HCT116 (cell line): Measurements from ENCODE around the gene TUBA4B. TPM values are rescaled to one million over a fixed set of nuclear protein-coding genes. Genes with fewer than 3 reads are reported as not detected.

Source experiments
- ATAC-seq: fragments of 200-7000 bp; cut with Tn5 transposase; 2 replicates; pipeline ENCODE4 v1.9.1; 2020; ENCODE audit warnings: mild to moderate bottlenecking, moderate library complexity
- BruUV-seq: library from RNA; stranded (reverse); fragments of 400-500 nt; replicated peaks from 2 replicates; lab custom pipeline; 2021; lab: Mats Ljungman, UMichigan
- CTCF ChIA-PET: fragments of 300-600 bp; sonication (Branson Sonifier 250); formaldehyde crosslinking; loops from one replicate; lab custom pipeline; 2021; ENCODE audit warnings: antibody characterized with exemption; lab: Charles Lee
- POLR2A ChIA-PET: fragments of 300-600, 350-600 bp; sonication (Branson Sonifier 250); formaldehyde crosslinking; loops from one replicate; lab custom pipeline; 2021; ENCODE audit warnings: antibody characterized with exemption; lab: Charles Lee
- RAD21 ChIA-PET, 2 experiments: fragments of 300-600 bp; sonication (Branson Sonifier 250); formaldehyde crosslinking; loops; one replicate each; lab custom pipeline; 2023; ENCODE audit warnings: low total read pairs in 2 of 2; ENCODE audit not compliant: uncharacterized antibody in 2 of 2, unreplicated experiment in 2 of 2, low non-redundant PET in 1 of 2; lab: Charles Lee
- DNase-seq: peaks from one replicate; pipeline ENCODE4 v3.0.0-alpha.2; 2010; ENCODE audit warnings: low read depth, low spot score
- H2AFZ ChIP-seq: fragments of 200-600 bp; shearing (Covaris generic), sonication (generic); 2 replicates; pipeline ENCODE4 v1.6.1; 2017; ENCODE audit warnings: low read depth, mixed run types, mixed read lengths, antibody characterized with exemption, low read length; ENCODE audit not compliant: poor library complexity, severe bottlenecking
- H3K27ac ChIP-seq: 2 replicates; pipeline ENCODE4 v1.5.1; 2012; ENCODE audit warnings: low read depth, low read length
- H3K27me3 ChIP-seq: fragments of 200-600 bp; sonication (generic); 2 replicates; pipeline ENCODE4 v1.6.1; 2016; ENCODE audit warnings: mixed run types, low read length, mixed read lengths; ENCODE audit not compliant: insufficient read depth
- H3K36me3 ChIP-seq, 2 experiments: fragments of 200-500 bp in 1 of 2; fragments of 200-600 bp in 1 of 2; sonication (Bioruptor generic) in 1 of 2; sonication (generic) in 1 of 2; 2 replicates each; pipeline versions ENCODE4 v1.5.1 to v1.6.1; 2014 to 2016; ENCODE audit warnings: low read length in 2 of 2, inconsistent platforms in 1 of 2, mixed read lengths in 1 of 2, mixed run types in 1 of 2; ENCODE audit not compliant: insufficient read depth in 2 of 2, control insufficient read depth in 1 of 2
- H3K4me1 ChIP-seq, 2 experiments: fragments of 200-600 bp in 1 of 2; sonication (generic) in 1 of 2; 2 replicates each; pipeline versions ENCODE4 v1.5.1 to v1.6.1; 2012 to 2017; ENCODE audit warnings: low read length in 2 of 2, inconsistent platforms in 1 of 2, mild to moderate bottlenecking in 1 of 2, mixed read lengths in 1 of 2, mixed run types in 1 of 2, moderate library complexity in 1 of 2; ENCODE audit not compliant: insufficient read depth in 2 of 2, control insufficient read depth in 1 of 2
- H3K4me2 ChIP-seq: fragments of 200-600 bp; sonication (generic); 2 replicates; pipeline ENCODE4 v1.6.1; 2017; ENCODE audit warnings: mixed run types, low read length, mixed read lengths
- H3K4me3 ChIP-seq, 2 experiments: fragments of 200-600 bp in 1 of 2; sonication (generic) in 1 of 2; replicated peaks in 1 of 2; 2 replicates each; pipeline ENCODE4 v1.5.1; 2011 to 2016; ENCODE audit warnings: low read length in 2 of 2, control low read depth in 1 of 2, low read depth in 1 of 2, mild to moderate bottlenecking in 1 of 2, mixed read lengths in 1 of 2, mixed run types in 1 of 2
- H3K79me2 ChIP-seq: fragments of 200-600 bp; sonication (generic); 2 replicates; pipeline ENCODE4 v1.6.1; 2017; ENCODE audit warnings: mild to moderate bottlenecking, mixed run types, low read length, moderate library complexity, mixed read lengths; ENCODE audit not compliant: insufficient read depth
- H3K9ac ChIP-seq: fragments of 200-600 bp; sonication (generic); 2 replicates; pipeline ENCODE4 v1.6.1; 2016; ENCODE audit warnings: low read length, mixed read lengths
- H3K9me2 ChIP-seq: fragments of 200-600 bp; sonication (generic), shearing (Covaris generic); 2 replicates; pipeline ENCODE4 v1.6.1; 2017; ENCODE audit warnings: mixed run types, mild to moderate bottlenecking, moderate library complexity; ENCODE audit not compliant: insufficient read depth
- H3K9me3 ChIP-seq, 2 experiments: fragments of 200-500 bp in 1 of 2; fragments of 200-600 bp in 1 of 2; sonication (Bioruptor generic) in 1 of 2; sonication (generic) in 1 of 2; 2 replicates each; pipeline ENCODE4 v1.6.1; 2014 to 2017; ENCODE audit warnings: low read length in 2 of 2, mixed read lengths in 2 of 2, inconsistent platforms in 1 of 2, low read depth in 1 of 2, mild to moderate bottlenecking in 1 of 2, mixed run types in 1 of 2, moderate library complexity in 1 of 2; ENCODE audit not compliant: control insufficient read depth in 1 of 2, insufficient read depth in 1 of 2
- H4K20me1 ChIP-seq: fragments of 200-600 bp; sonication (generic), shearing (Covaris generic); 2 replicates; pipeline ENCODE4 v1.6.1; 2017; ENCODE audit warnings: mixed run types, mild to moderate bottlenecking, moderate library complexity; ENCODE audit not compliant: insufficient read depth
- CBX3 ChIP-seq: IDR thresholded peaks from 2 replicates; pipeline ENCODE4 v1.6.1; 2012; ENCODE audit warnings: low read depth
- CEBPB ChIP-seq: IDR thresholded peaks from 2 replicates; pipeline ENCODE4 v1.6.1; 2012; ENCODE audit warnings: low read depth
- CTCF ChIP-seq, 3 experiments: fragments of 200-600 bp in 1 of 3; sonication (generic) in 1 of 3; IDR thresholded peaks in 2 of 3; conservative IDR thresholded peaks in 1 of 3; 2 replicates each; pipeline ENCODE4 v1.5.1; 2012 to 2017; ENCODE audit warnings: low read depth in 2 of 3, low read length in 2 of 3, antibody characterized with exemption in 1 of 3, borderline replicate concordance in 1 of 3, control low read depth in 1 of 3, mild to moderate bottlenecking in 1 of 3, mixed read lengths in 1 of 3, mixed run types in 1 of 3, moderate library complexity in 1 of 3; ENCODE audit not compliant: insufficient read depth in 1 of 3
- EGR1 ChIP-seq: IDR thresholded peaks from 2 replicates; pipeline ENCODE4 v1.6.1; 2012; ENCODE audit warnings: low read depth
- ELF1 ChIP-seq: IDR thresholded peaks from 2 replicates; pipeline ENCODE4 v1.6.1; 2012; ENCODE audit warnings: low read depth, borderline replicate concordance
- EZH2 ChIP-seq: fragments of 200-600 bp; sonication (generic); IDR thresholded peaks from 2 replicates; pipeline ENCODE4 v1.6.1; 2017; ENCODE audit warnings: antibody characterized with exemption, mixed run types
- EZH2phosphoT487 ChIP-seq: fragments of 200-600 bp; IDR thresholded peaks from 2 replicates; pipeline ENCODE4 v1.6.1; 2018; ENCODE audit warnings: antibody characterized with exemption, borderline replicate concordance
- FOSL1 ChIP-seq: IDR thresholded peaks from 2 replicates; pipeline ENCODE4 v1.6.1; 2012; ENCODE audit warnings: low read depth
- JUND ChIP-seq: IDR thresholded peaks from 2 replicates; pipeline ENCODE4 v1.6.1; 2012
- MAX ChIP-seq: IDR thresholded peaks from 2 replicates; pipeline ENCODE4 v1.6.1; 2012
- POLR2A ChIP-seq: IDR thresholded peaks from 2 replicates; pipeline ENCODE4 v1.7.0; 2011; ENCODE audit warnings: borderline replicate concordance; ENCODE audit not compliant: insufficient read depth, insufficient read length; ENCODE audit errors: extremely low read depth
- RAD21 ChIP-seq: IDR thresholded peaks from 2 replicates; pipeline ENCODE4 v1.6.1; 2012; ENCODE audit warnings: low read depth, mild to moderate bottlenecking
- REST ChIP-seq: IDR thresholded peaks from 2 replicates; pipeline ENCODE4 v1.6.1; 2012; ENCODE audit warnings: low read depth
- SP1 ChIP-seq: IDR thresholded peaks from 2 replicates; pipeline ENCODE4 v1.6.1; 2012; ENCODE audit warnings: low read depth
- SRF ChIP-seq: IDR thresholded peaks from 2 replicates; pipeline ENCODE4 v1.6.1; 2012; ENCODE audit warnings: low read depth
- TCF7L2 ChIP-seq: IDR thresholded peaks from 2 replicates; pipeline ENCODE4 v1.7.0; 2011; ENCODE audit warnings: borderline replicate concordance, inconsistent platforms; ENCODE audit not compliant: insufficient read depth, insufficient read length; ENCODE audit errors: extremely low read depth
- YY1 ChIP-seq: IDR thresholded peaks from 2 replicates; pipeline ENCODE4 v1.6.1; 2011; ENCODE audit warnings: low read length, low read depth, moderate library complexity, mild to moderate bottlenecking; ENCODE audit not compliant: insufficient replicate concordance; ENCODE audit errors: extremely low read depth
- ZBTB33 ChIP-seq: IDR thresholded peaks from 2 replicates; pipeline ENCODE4 v1.6.1; 2011; ENCODE audit warnings: mild to moderate bottlenecking, low read length, moderate library complexity; ENCODE audit not compliant: insufficient replicate concordance; ENCODE audit errors: extremely low read depth
- ZFX ChIP-seq: fragments of 450-650 bp; IDR thresholded peaks from 2 replicates; pipeline ENCODE4 v1.6.1; 2017
- intact Hi-C: fragments of 100-400 bp; cut with micrococcal nuclease; formaldehyde crosslinking; loops from 2 replicates; pipeline ENCODE4 v1.10.0; 2022
- total RNA-seq: library from RNA; stranded (reverse); gene quantifications from one replicate; pipeline ENCODE4 v1.2.1, GENCODE V29; 2021; ENCODE audit not compliant: unreplicated experiment

TUBA4B gene
- total RNA-seq, 1 experiment from 2014 or later: not detected

- H3K27ac ChIP-seq: no peak overlapping the region
- TF ChIP-seq ZBTB33 (no peak), SRF (no peak), TCF7L2 (no peak), POLR2A (no peak), EZH2 (no peak), FOSL1 (no peak), MAX (no peak), EZH2phosphoT487 (no peak), RAD21 (no peak), CBX3 (no peak), SP1 (no peak), ZFX (no peak), YY1 (no peak), CTCF (IDR thresholded peaks at IDR 0.05 in 2 of 3, conservative IDR thresholded peaks at IDR 0.05 in 1 of 3; ENCODE audit: borderline replicate concordance in 1 of 3, insufficient read depth in 1 of 3, low read depth in 2 of 3, low read length in 2 of 3) (no peak), JUND (no peak), CEBPB (no peak), EGR1 (no peak), ELF1 (no peak), REST (no peak)
- TF ChIP-seq, all 23 proteins: peak for 0
- Histone ChIP-seq H4K20me1 (no peaks in the 10 kb centered on the region), H3K4me3 (no peak overlapping the region), H3K27me3 (no peaks in the 10 kb centered on the region), H3K9me3 (no peaks in the 10 kb centered on the region; a peak in 1 of 4 replicates), H3K36me3 (no peaks in the 10 kb centered on the region), H2AFZ (no peak overlapping the region), H3K4me1 (no peaks in the 10 kb centered on the region), H3K9ac (no peak overlapping the region), H3K79me2 (no peaks in the 10 kb centered on the region), H3K4me2 (no peak overlapping the region), H3K9me2 (no peaks in the 10 kb centered on the region)
- BruUV-seq: no TSS peak
- DNase-seq (no peak), ATAC-seq (no peak)
- intact Hi-C loops: no loop called here
- POLR2A ChIA-PET: interaction anchor here (0.7 kb wide), 1 partner anchor 135 kb away, joined by 3 read pairs; no protein-coding TSS in a partner anchor
- CTCF ChIA-PET: interaction anchor here (0.7 to 1.4 kb wide), 2 partner anchors 20 to 161 kb away, joined by 4 read pairs; no protein-coding TSS in a partner anchor
- RAD21 ChIA-PET: no interaction called here
Measured at GRCh38 chr2:219314804-219315468, 61.9 kb downstream of the TUBA4B start.
